ENCODE data around the gene GHRHR.

DNA sequence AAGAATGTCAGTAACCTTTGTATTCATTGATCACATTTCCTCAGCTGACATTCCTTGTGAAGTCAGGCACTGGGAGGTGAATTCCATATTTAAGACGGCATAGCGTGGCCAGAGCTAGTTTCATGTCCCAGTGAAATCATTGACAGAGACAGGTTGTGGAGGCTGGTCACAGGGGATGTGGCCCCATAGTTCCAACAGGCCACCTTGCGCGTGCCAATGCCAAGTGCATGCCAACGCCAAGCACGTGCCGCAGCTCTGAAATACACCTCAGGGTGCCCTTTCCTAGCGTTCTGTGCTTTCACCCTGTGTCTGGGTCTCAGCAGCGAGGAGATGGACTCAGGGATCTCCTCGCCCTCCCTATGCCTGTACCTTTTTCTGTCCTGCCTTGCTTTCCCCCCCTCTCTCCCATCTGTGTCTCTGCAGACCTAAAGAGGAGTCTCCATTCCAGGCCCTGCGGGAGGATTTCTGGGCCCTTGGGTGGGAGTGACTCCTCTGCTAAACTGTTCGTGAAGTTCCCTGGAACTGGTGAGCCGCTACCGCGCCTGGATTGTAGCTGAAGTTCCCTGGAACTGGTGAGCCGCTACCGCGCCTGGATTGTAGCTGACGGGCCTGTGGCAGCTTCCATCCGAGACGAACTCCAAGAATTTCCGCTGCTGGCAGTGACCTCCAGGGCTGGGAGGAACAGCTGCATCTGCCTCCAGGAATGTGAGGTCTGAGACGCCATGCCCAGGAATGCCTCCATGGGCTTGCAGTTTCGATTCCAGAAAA lies 32.4 kb upstream of the GHRHR start:
- TF ChIP-seq CTCF (IDR thresholded peaks at IDR 0.05) (no peak), POLR2A (IDR thresholded peaks at IDR 0.05; ENCODE audit: low read depth) (no peak), POLR2AphosphoS5 (IDR thresholded peaks at IDR 0.05) (no peak)

Data from esophagus muscularis mucosa (tissue), 3 donors.